Thyroid gland (tissue), 4 donors: Measurements from ENCODE around the gene GHRL.

ENCODE experiments used
- POLR2A ChIP-seq, 2 donors: fragments of 450-650 bp; IDR thresholded peaks; one replicate each; pipeline ENCODE4 v1.6.1; 2017; ENCODE audit warnings: antibody characterized with exemption in 2 of 2, mild to moderate bottlenecking in 2 of 2, moderate library complexity in 1 of 2
- TF ChIP-seq, protein P1 (sequence below), 6 experiments: fragments of 200-600 bp in 3 of 6; fragments of 450-650 bp in 3 of 6; sonication (generic) in 3 of 6; IDR thresholded peaks; one replicate each; pipeline ENCODE4 v1.5.1; 2016 to 2019; ENCODE audit warnings: antibody characterized with exemption in 6 of 6, mild to moderate bottlenecking in 2 of 6, inconsistent platforms in 1 of 6, moderate library complexity in 1 of 6

GRCh38 chr3:10319251-10319650 lies 26.5 kb upstream of the GHRL start:
- TF ChIP-seq, protein P1, sequence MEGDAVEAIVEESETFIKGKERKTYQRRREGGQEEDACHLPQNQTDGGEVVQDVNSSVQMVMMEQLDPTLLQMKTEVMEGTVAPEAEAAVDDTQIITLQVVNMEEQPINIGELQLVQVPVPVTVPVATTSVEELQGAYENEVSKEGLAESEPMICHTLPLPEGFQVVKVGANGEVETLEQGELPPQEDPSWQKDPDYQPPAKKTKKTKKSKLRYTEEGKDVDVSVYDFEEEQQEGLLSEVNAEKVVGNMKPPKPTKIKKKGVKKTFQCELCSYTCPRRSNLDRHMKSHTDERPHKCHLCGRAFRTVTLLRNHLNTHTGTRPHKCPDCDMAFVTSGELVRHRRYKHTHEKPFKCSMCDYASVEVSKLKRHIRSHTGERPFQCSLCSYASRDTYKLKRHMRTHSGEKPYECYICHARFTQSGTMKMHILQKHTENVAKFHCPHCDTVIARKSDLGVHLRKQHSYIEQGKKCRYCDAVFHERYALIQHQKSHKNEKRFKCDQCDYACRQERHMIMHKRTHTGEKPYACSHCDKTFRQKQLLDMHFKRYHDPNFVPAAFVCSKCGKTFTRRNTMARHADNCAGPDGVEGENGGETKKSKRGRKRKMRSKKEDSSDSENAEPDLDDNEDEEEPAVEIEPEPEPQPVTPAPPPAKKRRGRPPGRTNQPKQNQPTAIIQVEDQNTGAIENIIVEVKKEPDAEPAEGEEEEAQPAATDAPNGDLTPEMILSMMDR (IDR thresholded peaks at IDR 0.05): no peak
- no peak for TF ChIP-seq POLR2A (IDR thresholded peaks at IDR 0.05)
